Liver (tissue), 9 donors: ENCODE results near the gene SEMA3B. TPM values are rescaled to one million over a fixed set of nuclear protein-coding genes. Genes with fewer than 3 reads are reported as not detected.

Source experiments
- DNase-seq: peaks from one replicate; pipeline ENCODE4 v3.0.0-alpha.2; 2017; ENCODE audit warnings: low spot score
- H3K27ac ChIP-seq, 2 donors: one replicate each; pipeline ENCODE4 v1.7.0; 2013; ENCODE audit warnings: inconsistent platforms in 2 of 2, low read length in 2 of 2, control low read depth in 1 of 2, low read depth in 1 of 2, mild to moderate bottlenecking in 1 of 2
- H3K27me3 ChIP-seq, 4 donors: one replicate each; pipeline versions ENCODE4 v1.6.1 to v1.7.0; 2013; ENCODE audit warnings: low read length in 3 of 4, inconsistent platforms in 1 of 4, mild to moderate bottlenecking in 1 of 4, moderate library complexity in 1 of 4; ENCODE audit not compliant: control insufficient read depth in 4 of 4, insufficient read depth in 4 of 4
- H3K36me3 ChIP-seq, 4 donors: one replicate each; pipeline versions ENCODE4 v1.6.1 to v1.7.0; 2013; ENCODE audit warnings: low read length in 3 of 4, mild to moderate bottlenecking in 3 of 4, low read depth in 1 of 4, moderate library complexity in 1 of 4; ENCODE audit not compliant: control insufficient read depth in 4 of 4, insufficient read depth in 3 of 4
- H3K4me1 ChIP-seq, 4 donors: one replicate each; pipeline versions ENCODE4 v1.6.1 to v1.7.0; 2013; ENCODE audit warnings: low read length in 3 of 4, mild to moderate bottlenecking in 3 of 4, moderate library complexity in 1 of 4; ENCODE audit not compliant: control insufficient read depth in 4 of 4, insufficient read depth in 4 of 4
- H3K4me3 ChIP-seq, 3 donors: one replicate each; pipeline versions ENCODE4 v1.6.1 to v1.7.0; 2013; ENCODE audit warnings: low read length in 3 of 3, control low read depth in 1 of 3, low read depth in 1 of 3, mild to moderate bottlenecking in 1 of 3
- H3K9ac ChIP-seq, 2 donors: one replicate each; pipeline ENCODE4 v1.7.0; 2013; ENCODE audit warnings: low read length in 2 of 2, mild to moderate bottlenecking in 2 of 2, moderate library complexity in 2 of 2, control low read depth in 1 of 2, low read depth in 1 of 2
- H3K9me3 ChIP-seq, 4 donors: one replicate each; pipeline versions ENCODE4 v1.6.1 to v1.7.0; 2013; ENCODE audit warnings: low read length in 3 of 4; ENCODE audit not compliant: control insufficient read depth in 4 of 4
- EGR1 ChIP-seq, 2 donors: IDR thresholded peaks; 2 replicates each; pipeline ENCODE4 v1.6.1; 2016 to 2018; ENCODE audit warnings: antibody characterized with exemption in 2 of 2, low read depth in 2 of 2
- FOXA1 ChIP-seq: IDR thresholded peaks from 2 replicates; pipeline ENCODE4 v1.6.1; 2016; ENCODE audit warnings: antibody characterized with exemption
- FOXA2 ChIP-seq: IDR thresholded peaks from 2 replicates; pipeline ENCODE4 v1.6.1; 2016; ENCODE audit warnings: antibody characterized with exemption
- HNF4G ChIP-seq: IDR thresholded peaks from 2 replicates; pipeline ENCODE4 v1.6.1; 2016; ENCODE audit warnings: antibody characterized with exemption
- JUND ChIP-seq, 2 donors: IDR thresholded peaks; 2 replicates each; pipeline ENCODE4 v1.6.1; 2016; ENCODE audit warnings: antibody characterized with exemption in 2 of 2
- NR2F2 ChIP-seq: IDR thresholded peaks from 2 replicates; pipeline ENCODE4 v1.6.1; 2016; ENCODE audit warnings: antibody characterized with exemption
- RAD21 ChIP-seq, 2 donors: IDR thresholded peaks; 2 replicates each; pipeline ENCODE4 v1.6.1; 2016; ENCODE audit warnings: antibody characterized with exemption in 2 of 2, mild to moderate bottlenecking in 2 of 2
- SP1 ChIP-seq: IDR thresholded peaks from 2 replicates; pipeline ENCODE4 v1.6.1; 2018; ENCODE audit warnings: antibody characterized with exemption, mild to moderate bottlenecking
- TAF1 ChIP-seq: conservative IDR thresholded peaks from 2 replicates; pipeline ENCODE4 v1.6.1; 2016; ENCODE audit warnings: antibody characterized with exemption, mild to moderate bottlenecking
- YY1 ChIP-seq: IDR thresholded peaks from 2 replicates; pipeline ENCODE4 v1.6.1; 2016; ENCODE audit warnings: antibody characterized with exemption, mild to moderate bottlenecking
- WGBS: extraction: QIAGEN DNeasy Blood & Tissue Kit; methylation state at CpG from one replicate; pipeline ENCODE4 v1.1.7; 2013; 5-methylcytosine and 5-hydroxymethylcytosine counted together
- polyA plus RNA-seq, 2 donors: library from polyadenylated mRNA; stranded (reverse) in 1 of 2; unstranded in 1 of 2; fragments of 200-250 nt in 1 of 2; fragments of >200 nt in 1 of 2; fragmentation: Nextera tagmentation in 1 of 2; extraction: Ambion mirVana in 1 of 2; gene quantifications; one replicate each; pipeline versions ENCODE4 v1.2.1 to v1.2.3, GENCODE V29; 2013 to 2015
- total RNA-seq, 2 donors: library from RNA; depleted of rRNA; stranded (reverse); fragments of >200 nt; gene quantifications; one replicate each; pipeline ENCODE4 v1.2.3, GENCODE V29; 2014
- TF ChIP-seq, protein P1 (sequence below): fragments of 150-350 bp; IDR thresholded peaks from 2 replicates; pipeline ENCODE4 v1.5.1; 2017; ENCODE audit warnings: improper control_type of control experiment, low read depth, low read length; ENCODE audit not compliant: missing input control
- TF ChIP-seq, protein P2 (sequence below): IDR thresholded peaks from 2 replicates; pipeline ENCODE4 v1.6.1; 2016; ENCODE audit warnings: antibody characterized with exemption, mild to moderate bottlenecking
- TF ChIP-seq, protein P3 (sequence below): IDR thresholded peaks from 2 replicates; pipeline ENCODE4 v1.6.1; 2016; ENCODE audit warnings: antibody characterized with exemption
- TF ChIP-seq, protein P4 (sequence below): IDR thresholded peaks from 2 replicates; pipeline ENCODE4 v1.6.1; 2016; ENCODE audit warnings: antibody characterized with exemption
- donor health status: healthy.
- donor health status: healthy.
- donor health status: healthy.
- donor health status: healthy.
- donor health status: healthy.

SEMA3B gene
- total and polyA plus RNA-seq, 4 donors, result 0.40 to 1.5 (median 0.93) TPM

DNA sequence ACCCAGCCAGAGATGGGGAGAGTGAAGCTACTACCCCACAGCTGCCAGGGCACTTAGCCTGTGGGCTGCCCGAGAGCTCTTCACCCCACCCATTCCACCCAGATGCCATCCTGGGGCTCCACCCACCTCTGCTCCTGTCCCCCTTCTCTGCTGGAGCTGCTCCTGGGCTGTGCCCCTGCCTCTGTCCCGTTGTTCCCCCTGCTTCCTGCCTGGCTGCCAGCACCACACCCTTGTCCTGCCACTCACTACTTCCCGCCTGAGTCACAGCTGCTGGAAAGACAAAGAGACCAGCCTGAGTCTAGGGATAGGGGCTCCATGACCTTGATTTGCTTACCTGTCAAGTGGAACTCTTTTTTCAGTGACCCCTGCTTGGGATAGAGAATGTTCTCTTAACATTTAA is 20.6 kb upstream of the SEMA3B start:
- Histone ChIP-seq H3K9me3 (no peaks in the 10 kb centered on the region), H3K9ac (no peak overlapping the region), H3K27ac (peak overlapping the region; percentile 5 to 74), H3K4me1 (peaks cover 6 to 72% (median 53%) of the 10 kb centered on the region in 4 donors), H3K36me3 (peaks cover 0 to 9% (median 5%) of the 10 kb centered on the region in 4 donors), H3K4me3 (no peak overlapping the region), H3K27me3 (no peaks in the 10 kb centered on the region)
- WGBS, result 45% methylated on average over 3 of the region's 3 CpGs
- TF ChIP-seq SP1 (no peak), TAF1 (no peak), FOXA1 (no peak), YY1 (no peak)
- TF ChIP-seq, protein P1, sequence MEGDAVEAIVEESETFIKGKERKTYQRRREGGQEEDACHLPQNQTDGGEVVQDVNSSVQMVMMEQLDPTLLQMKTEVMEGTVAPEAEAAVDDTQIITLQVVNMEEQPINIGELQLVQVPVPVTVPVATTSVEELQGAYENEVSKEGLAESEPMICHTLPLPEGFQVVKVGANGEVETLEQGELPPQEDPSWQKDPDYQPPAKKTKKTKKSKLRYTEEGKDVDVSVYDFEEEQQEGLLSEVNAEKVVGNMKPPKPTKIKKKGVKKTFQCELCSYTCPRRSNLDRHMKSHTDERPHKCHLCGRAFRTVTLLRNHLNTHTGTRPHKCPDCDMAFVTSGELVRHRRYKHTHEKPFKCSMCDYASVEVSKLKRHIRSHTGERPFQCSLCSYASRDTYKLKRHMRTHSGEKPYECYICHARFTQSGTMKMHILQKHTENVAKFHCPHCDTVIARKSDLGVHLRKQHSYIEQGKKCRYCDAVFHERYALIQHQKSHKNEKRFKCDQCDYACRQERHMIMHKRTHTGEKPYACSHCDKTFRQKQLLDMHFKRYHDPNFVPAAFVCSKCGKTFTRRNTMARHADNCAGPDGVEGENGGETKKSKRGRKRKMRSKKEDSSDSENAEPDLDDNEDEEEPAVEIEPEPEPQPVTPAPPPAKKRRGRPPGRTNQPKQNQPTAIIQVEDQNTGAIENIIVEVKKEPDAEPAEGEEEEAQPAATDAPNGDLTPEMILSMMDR, result no peak
- TF ChIP-seq, protein P2, sequence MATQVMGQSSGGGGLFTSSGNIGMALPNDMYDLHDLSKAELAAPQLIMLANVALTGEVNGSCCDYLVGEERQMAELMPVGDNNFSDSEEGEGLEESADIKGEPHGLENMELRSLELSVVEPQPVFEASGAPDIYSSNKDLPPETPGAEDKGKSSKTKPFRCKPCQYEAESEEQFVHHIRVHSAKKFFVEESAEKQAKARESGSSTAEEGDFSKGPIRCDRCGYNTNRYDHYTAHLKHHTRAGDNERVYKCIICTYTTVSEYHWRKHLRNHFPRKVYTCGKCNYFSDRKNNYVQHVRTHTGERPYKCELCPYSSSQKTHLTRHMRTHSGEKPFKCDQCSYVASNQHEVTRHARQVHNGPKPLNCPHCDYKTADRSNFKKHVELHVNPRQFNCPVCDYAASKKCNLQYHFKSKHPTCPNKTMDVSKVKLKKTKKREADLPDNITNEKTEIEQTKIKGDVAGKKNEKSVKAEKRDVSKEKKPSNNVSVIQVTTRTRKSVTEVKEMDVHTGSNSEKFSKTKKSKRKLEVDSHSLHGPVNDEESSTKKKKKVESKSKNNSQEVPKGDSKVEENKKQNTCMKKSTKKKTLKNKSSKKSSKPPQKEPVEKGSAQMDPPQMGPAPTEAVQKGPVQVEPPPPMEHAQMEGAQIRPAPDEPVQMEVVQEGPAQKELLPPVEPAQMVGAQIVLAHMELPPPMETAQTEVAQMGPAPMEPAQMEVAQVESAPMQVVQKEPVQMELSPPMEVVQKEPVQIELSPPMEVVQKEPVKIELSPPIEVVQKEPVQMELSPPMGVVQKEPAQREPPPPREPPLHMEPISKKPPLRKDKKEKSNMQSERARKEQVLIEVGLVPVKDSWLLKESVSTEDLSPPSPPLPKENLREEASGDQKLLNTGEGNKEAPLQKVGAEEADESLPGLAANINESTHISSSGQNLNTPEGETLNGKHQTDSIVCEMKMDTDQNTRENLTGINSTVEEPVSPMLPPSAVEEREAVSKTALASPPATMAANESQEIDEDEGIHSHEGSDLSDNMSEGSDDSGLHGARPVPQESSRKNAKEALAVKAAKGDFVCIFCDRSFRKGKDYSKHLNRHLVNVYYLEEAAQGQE, result no peak
- no peak for DNase-seq

DNA sequence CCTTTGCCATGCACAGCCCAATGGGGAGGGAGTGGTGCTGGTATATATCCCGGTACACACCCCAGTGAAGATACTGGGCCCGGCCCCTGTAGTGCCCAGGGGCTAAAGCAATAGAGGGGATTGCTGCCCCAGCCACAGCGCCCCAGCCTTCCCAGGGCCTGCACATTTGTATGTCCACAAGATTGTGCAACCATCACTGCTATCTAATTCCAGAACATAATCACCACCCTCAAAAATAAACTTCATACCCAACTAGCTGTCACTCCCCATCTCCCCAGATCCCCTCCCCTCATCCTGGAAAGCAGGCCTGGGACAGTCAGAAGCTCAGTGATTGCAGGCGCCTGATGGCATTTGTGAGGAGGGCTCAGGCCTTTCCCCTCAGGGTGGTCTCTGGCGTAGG is 19.5 kb upstream of the SEMA3B start:
- DNase-seq, result no peak
- Histone ChIP-seq H3K36me3 (peaks cover 0 to 9% (median 5%) of the 10 kb centered on the region in 4 donors), H3K27ac (peak overlapping the region; percentile 11 to 15), H3K4me1 (peaks cover 11 to 75% (median 57%) of the 10 kb centered on the region in 4 donors), H3K27me3 (no peaks in the 10 kb centered on the region), H3K9ac (no peak overlapping the region), H3K4me3 (no peak overlapping the region), H3K9me3 (no peaks in the 10 kb centered on the region)
- TF ChIP-seq FOXA1, result no peak
- TF ChIP-seq EGR1 (IDR thresholded peaks at IDR 0.05; ENCODE audit: low read depth in 2 of 2), result no peak
- TF ChIP-seq HNF4G, result no peak
- TF ChIP-seq SP1, result no peak
- TF ChIP-seq, protein P1, result no peak
- no peak for TF ChIP-seq RAD21 (IDR thresholded peaks at IDR 0.05)
- no peak for TF ChIP-seq NR2F2
- TF ChIP-seq, protein P3, sequence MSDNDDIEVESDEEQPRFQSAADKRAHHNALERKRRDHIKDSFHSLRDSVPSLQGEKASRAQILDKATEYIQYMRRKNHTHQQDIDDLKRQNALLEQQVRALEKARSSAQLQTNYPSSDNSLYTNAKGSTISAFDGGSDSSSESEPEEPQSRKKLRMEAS, result no peak
- no peak for TF ChIP-seq FOXA2
- TF ChIP-seq, protein P4, sequence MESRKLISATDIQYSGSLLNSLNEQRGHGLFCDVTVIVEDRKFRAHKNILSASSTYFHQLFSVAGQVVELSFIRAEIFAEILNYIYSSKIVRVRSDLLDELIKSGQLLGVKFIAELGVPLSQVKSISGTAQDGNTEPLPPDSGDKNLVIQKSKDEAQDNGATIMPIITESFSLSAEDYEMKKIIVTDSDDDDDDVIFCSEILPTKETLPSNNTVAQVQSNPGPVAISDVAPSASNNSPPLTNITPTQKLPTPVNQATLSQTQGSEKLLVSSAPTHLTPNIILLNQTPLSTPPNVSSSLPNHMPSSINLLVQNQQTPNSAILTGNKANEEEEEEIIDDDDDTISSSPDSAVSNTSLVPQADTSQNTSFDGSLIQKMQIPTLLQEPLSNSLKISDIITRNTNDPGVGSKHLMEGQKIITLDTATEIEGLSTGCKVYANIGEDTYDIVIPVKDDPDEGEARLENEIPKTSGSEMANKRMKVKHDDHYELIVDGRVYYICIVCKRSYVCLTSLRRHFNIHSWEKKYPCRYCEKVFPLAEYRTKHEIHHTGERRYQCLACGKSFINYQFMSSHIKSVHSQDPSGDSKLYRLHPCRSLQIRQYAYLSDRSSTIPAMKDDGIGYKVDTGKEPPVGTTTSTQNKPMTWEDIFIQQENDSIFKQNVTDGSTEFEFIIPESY, result no peak
- TF ChIP-seq TAF1, result no peak
- no peak for TF ChIP-seq YY1
- TF ChIP-seq JUND (IDR thresholded peaks at IDR 0.05), result no peak
- WGBS, result 87% methylated on average over 5 of the region's 5 CpGs
